ENCODE measurements around the gene NDUFA13.

- no peak for TF ChIP-seq KLF1 (tag by site-specific recombination; IDR thresholded peaks at IDR 0.05)
- no peak for TF ChIP-seq REST (tag by site-specific recombination; IDR thresholded peaks at IDR 0.05)
- no peak for TF ChIP-seq ZNF549 (tag by site-specific recombination; IDR thresholded peaks at IDR 0.05)
- no peak for TF ChIP-seq ZNF621 (tag by site-specific recombination; IDR thresholded peaks at IDR 0.05)
- no peak for TF ChIP-seq CTCF (tag by site-specific recombination; IDR thresholded peaks at IDR 0.05)
These were observed 8.0 kb downstream of the NDUFA13 start for GRCh38 chr19:19524053-19524452.
